ENCODE measurements around the gene GRIK5. TPM values are rescaled to one million over a fixed set of nuclear protein-coding genes. Genes with fewer than 3 reads are reported as not detected.

GRIK5 gene
- total RNA-seq, 2 experiments from 2014 or later: 1.6 to 1.7 TPM

- Mint-ChIP-seq H3K4me1 (peaks cover 23% of the 10 kb centered on the region), H3K36me3 (ENCODE audit: low read depth) (peaks cover 23% of the 10 kb centered on the region), H3K27me3 (no peaks in the 10 kb centered on the region), H3K9me3 (ENCODE audit: low read depth) (no peaks in the 10 kb centered on the region), H3K27ac (peak overlapping the region; percentile 7), H3K4me3 (no peak overlapping the region)
- POLR2A ChIA-PET: interaction anchor here (0.6 kb wide), 1 partner anchor 96 kb away, joined by 5 read pairs; no protein-coding TSS in a partner anchor
- peak; percentile 43 for DNase-seq
- ATAC-seq: peak; percentile 74
- intact Hi-C loops (cut with DNase I, micrococcal nuclease): no loop called here
- CTCF ChIA-PET: interaction anchor here (0.6 to 1.4 kb wide), 4 partner anchors 21 to 357 kb away, joined by 3 to 4 read pairs (median 3); no protein-coding TSS in a partner anchor
Measured at GRCh38 chr19:42081584-42082203, 11.7 kb upstream of the GRIK5 start.

DNA sequence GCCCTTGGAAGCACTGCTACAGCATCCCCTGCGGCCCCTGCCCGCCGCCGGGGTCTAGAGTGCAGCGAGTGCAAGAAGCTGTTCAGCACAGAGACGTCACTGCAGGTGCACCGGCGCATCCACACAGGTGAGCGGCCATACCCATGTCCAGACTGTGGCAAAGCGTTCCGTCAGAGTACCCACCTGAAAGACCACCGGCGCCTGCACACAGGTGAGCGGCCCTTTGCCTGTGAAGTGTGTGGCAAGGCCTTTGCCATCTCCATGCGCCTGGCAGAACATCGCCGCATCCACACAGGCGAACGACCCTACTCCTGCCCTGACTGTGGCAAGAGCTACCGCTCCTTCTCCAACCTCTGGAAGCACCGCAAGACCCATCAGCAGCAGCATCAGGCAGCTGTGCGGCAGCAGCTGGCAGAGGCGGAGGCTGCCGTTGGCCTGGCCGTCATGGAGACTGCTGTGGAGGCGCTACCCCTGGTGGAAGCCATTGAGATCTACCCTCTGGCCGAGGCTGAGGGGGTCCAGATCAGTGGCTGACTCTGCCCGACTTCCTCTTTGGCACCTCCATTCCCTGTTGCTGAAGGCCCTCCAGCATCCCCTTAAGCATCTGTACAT, 10.9 kb upstream of the GRIK5 start:
- intact Hi-C loops (cut with DNase I, micrococcal nuclease): no loop called here
- no peak for DNase-seq
- Mint-ChIP-seq H3K9me3 (ENCODE audit: low read depth) (no peaks in the 10 kb centered on the region), H3K4me3 (no peak overlapping the region), H3K36me3 (ENCODE audit: low read depth) (peaks cover 23% of the 10 kb centered on the region), H3K4me1 (peaks cover 25% of the 10 kb centered on the region), H3K27me3 (no peaks in the 10 kb centered on the region), H3K27ac (no peak overlapping the region)
- ChIA-PET POLR2A (no interaction called here), CTCF (interaction anchor here (1.4 kb wide), 1 partner anchor 22 kb away, joined by 3 read pairs; no protein-coding TSS in a partner anchor)
- no peak for ATAC-seq

GRCh38 chr19:42079886-42080763, 10.1 kb upstream of the GRIK5 start:
- no peak overlapping the region for H3K27ac Mint-ChIP-seq
- ATAC-seq (no peak), DNase-seq (no peak)
- H3K36me3 Mint-ChIP-seq (ENCODE audit: low read depth): peaks cover 27% of the 10 kb centered on the region
- intact Hi-C loops (cut with DNase I, micrococcal nuclease): loop anchor here (5.0 kb wide), 4 partner anchors 193 to 1687 kb away; partner anchors contain the start of gene HNRNPUL1 (in 1 of the 2)
- H3K4me1 Mint-ChIP-seq: peaks cover 27% of the 10 kb centered on the region
- no peaks in the 10 kb centered on the region for H3K9me3 Mint-ChIP-seq (ENCODE audit: low read depth)
- H3K4me3 Mint-ChIP-seq: no peak overlapping the region
- CTCF ChIA-PET: no interaction called here
- H3K27me3 Mint-ChIP-seq: no peaks in the 10 kb centered on the region
- POLR2A ChIA-PET: no interaction called here

DNA sequence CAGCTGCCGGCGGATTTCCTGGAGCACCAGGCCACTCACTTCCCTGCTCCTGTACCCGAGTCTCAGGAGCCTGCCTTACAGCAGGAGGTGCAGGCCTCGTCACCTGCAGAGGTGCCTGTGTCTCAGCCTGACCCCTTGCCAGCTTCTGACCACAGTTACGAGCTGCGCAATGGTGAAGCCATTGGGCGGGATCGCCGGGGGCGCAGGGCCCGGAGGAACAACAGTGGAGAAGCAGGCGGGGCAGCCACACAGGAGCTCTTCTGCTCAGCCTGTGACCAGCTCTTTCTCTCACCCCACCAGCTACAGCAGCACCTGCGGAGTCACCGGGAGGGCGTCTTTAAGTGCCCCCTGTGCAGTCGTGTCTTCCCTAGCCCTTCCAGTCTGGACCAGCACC, 9.3 kb upstream of the GRIK5 start:
- no peak overlapping the region for H3K4me3 Mint-ChIP-seq
- ATAC-seq (no peak), DNase-seq (no peak)
- H3K9me3 Mint-ChIP-seq (ENCODE audit: low read depth): no peaks in the 10 kb centered on the region
- ChIA-PET POLR2A (no interaction called here), CTCF (interaction anchor here (1.1 kb wide), 1 partner anchor 200 kb away, joined by 3 read pairs; no protein-coding TSS in a partner anchor)
- intact Hi-C loops (cut with DNase I, micrococcal nuclease): loop anchor here (5.0 kb wide), 4 partner anchors 192 to 1688 kb away; partner anchors contain the start of gene HNRNPUL1 (in 1 of the 2)
- no peaks in the 10 kb centered on the region for H3K27me3 Mint-ChIP-seq
- H3K4me1 Mint-ChIP-seq: peaks cover 30% of the 10 kb centered on the region
- H3K27ac Mint-ChIP-seq: no peak overlapping the region
- H3K36me3 Mint-ChIP-seq (ENCODE audit: low read depth): peaks cover 27% of the 10 kb centered on the region

DNA sequence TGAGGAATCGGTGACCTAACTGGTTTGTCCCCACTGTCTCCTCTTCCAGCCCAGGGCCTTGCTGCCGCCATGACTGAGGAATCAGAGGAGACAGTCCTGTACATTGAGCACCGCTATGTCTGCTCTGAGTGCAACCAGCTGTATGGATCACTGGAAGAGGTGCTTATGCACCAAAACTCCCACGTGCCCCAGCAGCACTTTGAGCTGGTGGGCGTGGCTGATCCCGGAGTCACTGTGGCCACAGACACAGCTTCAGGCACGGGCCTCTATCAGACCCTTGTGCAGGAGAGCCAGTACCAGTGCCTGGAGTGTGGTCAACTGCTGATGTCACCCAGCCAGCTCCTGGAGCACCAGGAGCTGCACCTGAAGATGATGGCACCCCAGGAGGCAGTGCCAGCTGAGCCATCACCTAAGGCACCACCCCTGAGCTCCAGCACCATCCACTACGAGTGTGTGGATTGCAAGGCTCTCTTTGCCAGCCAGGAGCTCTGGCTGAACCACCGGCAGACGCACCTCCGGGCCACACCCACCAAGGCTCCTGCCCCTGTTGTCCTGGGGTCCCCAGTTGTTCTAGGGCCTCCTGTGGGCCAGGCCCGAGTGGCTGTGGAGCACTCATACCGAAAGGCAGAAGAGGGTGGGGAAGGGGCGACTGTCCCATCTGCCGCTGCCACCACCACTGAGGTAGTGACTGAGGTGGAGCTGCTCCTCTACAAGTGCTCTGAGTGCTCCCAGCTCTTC, 8.7 kb upstream of the GRIK5 start:
- H3K27ac Mint-ChIP-seq: no peak overlapping the region
- ChIA-PET CTCF (interaction anchor here (1.1 kb wide), 1 partner anchor 201 kb away, joined by 3 read pairs; no protein-coding TSS in a partner anchor), POLR2A (interaction anchor here (0.5 kb wide), 1 partner anchor 69 kb away, joined by 9 read pairs; no protein-coding TSS in a partner anchor)
- H3K9me3 Mint-ChIP-seq (ENCODE audit: low read depth): no peaks in the 10 kb centered on the region
- no peaks in the 10 kb centered on the region for H3K27me3 Mint-ChIP-seq
- peaks cover 27% of the 10 kb centered on the region for H3K36me3 Mint-ChIP-seq (ENCODE audit: low read depth)
- DNase-seq (no peak), ATAC-seq (no peak)
- H3K4me1 Mint-ChIP-seq: peaks cover 30% of the 10 kb centered on the region
- intact Hi-C loops (cut with DNase I, micrococcal nuclease): loop anchor here (5.0 kb wide), 4 partner anchors 191 to 1689 kb away; partner anchors contain the start of gene HNRNPUL1 (in 1 of the 2)
- no peak overlapping the region for H3K4me3 Mint-ChIP-seq

DNA sequence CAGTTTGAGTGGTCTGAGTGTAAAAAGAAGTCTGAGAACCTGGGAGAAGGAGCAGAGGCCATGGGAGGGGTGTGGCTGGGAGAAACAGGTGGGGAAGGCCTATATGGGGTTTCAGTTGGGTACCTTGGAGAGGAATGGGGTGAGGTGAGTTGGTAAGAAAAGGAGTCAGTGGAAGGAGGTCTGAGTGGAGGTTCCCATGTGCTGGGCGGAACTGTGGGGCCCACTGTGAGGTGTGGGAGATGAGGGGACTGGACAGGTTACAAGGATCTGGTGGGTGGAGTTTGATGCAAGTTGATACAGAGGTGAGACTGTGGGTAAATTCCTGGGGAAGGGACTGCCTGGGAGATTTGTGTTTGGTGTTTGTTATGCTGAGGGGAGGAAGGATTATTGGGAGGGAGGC, 8.1 kb upstream of the GRIK5 start:
- H3K36me3 Mint-ChIP-seq (ENCODE audit: low read depth): peaks cover 27% of the 10 kb centered on the region
- intact Hi-C loops (cut with DNase I, micrococcal nuclease): loop anchor here (5.0 kb wide), 4 partner anchors 191 to 1689 kb away; partner anchors contain the start of gene HNRNPUL1 (in 1 of the 2)
- DNase-seq (no peak), ATAC-seq (no peak)
- H3K4me1 Mint-ChIP-seq: peaks cover 30% of the 10 kb centered on the region
- H3K9me3 Mint-ChIP-seq (ENCODE audit: low read depth): no peaks in the 10 kb centered on the region
- ChIA-PET CTCF (no interaction called here), POLR2A (no interaction called here)
- peak overlapping the region; percentile 89 for H3K4me3 Mint-ChIP-seq
- peak overlapping the region; percentile 91 for H3K27ac Mint-ChIP-seq
- no peaks in the 10 kb centered on the region for H3K27me3 Mint-ChIP-seq

GRCh38 chr19:42076380-42076944, 6.5 kb upstream of the GRIK5 start:
- DNase-seq (peak; percentile 63), ATAC-seq (no peak)
- peaks cover 30% of the 10 kb centered on the region for H3K4me1 Mint-ChIP-seq
- POLR2A ChIA-PET: interaction anchor here (0.6 to 1.0 kb wide), 4 partner anchors 42 to 859 kb away, joined by 3 to 5 read pairs (median 4); partner anchors contain the start of gene RPS19
- H3K4me3 Mint-ChIP-seq: peak overlapping the region; percentile 89
- no peaks in the 10 kb centered on the region for H3K9me3 Mint-ChIP-seq (ENCODE audit: low read depth)
- H3K36me3 Mint-ChIP-seq (ENCODE audit: low read depth): peaks cover 20% of the 10 kb centered on the region
- H3K27ac Mint-ChIP-seq: peak overlapping the region; percentile 91
- CTCF ChIA-PET: interaction anchor here (0.6 to 1.3 kb wide), 7 partner anchors 22 to 545 kb away, joined by 3 to 5 read pairs (median 3); partner anchors contain the start of gene GSK3A
- no peaks in the 10 kb centered on the region for H3K27me3 Mint-ChIP-seq
- intact Hi-C loops (cut with DNase I, micrococcal nuclease): loop anchor here (1.0 to 5.0 kb wide), 11 partner anchors 45 to 1691 kb away; partner anchors contain the start of genes DEDD2 (in 1 of the 2), HNRNPUL1 (in 1 of the 2), MEGF8 (in 1 of the 2) and POU2F2 (in 1 of the 2)

- ATAC-seq (peak; percentile 99), DNase-seq (peak; percentile 99)
- peaks cover 17% of the 10 kb centered on the region for H3K36me3 Mint-ChIP-seq (ENCODE audit: low read depth)
- H3K9me3 Mint-ChIP-seq (ENCODE audit: low read depth): no peaks in the 10 kb centered on the region
- peak within 1 kb of the TSS; percentile 89 for H3K4me3 Mint-ChIP-seq
- ChIA-PET CTCF (interaction anchor here (0.5 to 1.0 kb wide), 5 partner anchors 21 to 544 kb away, joined by 3 read pairs; no protein-coding TSS in a partner anchor), POLR2A (interaction anchor here (0.7 to 1.0 kb wide), 2 partner anchors 41 to 216 kb away, joined by 3 to 5 read pairs; partner anchors contain the start of gene RPS19)
- intact Hi-C loops (cut with DNase I, micrococcal nuclease): loop anchor here (1.0 to 5.0 kb wide), 18 partner anchors 24 to 1692 kb away; partner anchors contain the start of genes DEDD2 (in 2 of the 2), GSK3A (in 1 of the 2), HNRNPUL1 (in 1 of the 2) and MEGF8 (in 1 of the 2)
- H3K4me1 Mint-ChIP-seq: peaks cover 27% of the 10 kb centered on the region
- no peaks in the 10 kb centered on the region for H3K27me3 Mint-ChIP-seq
- peak within 1 kb of the TSS; percentile 99 for H3K27ac Mint-ChIP-seq
Measured at GRCh38 chr19:42075616-42076379, 5.8 kb upstream of the GRIK5 start, which contains the start of gene ZNF574. Gene ZNF574 (plus strand): TSS chr19:42076166. CDS start chr19:42078607, 2,441 bp downstream.

GRCh38 chr19:42075364-42075615, 5.3 kb upstream of the GRIK5 start:
- intact Hi-C loops (cut with DNase I, micrococcal nuclease): loop anchor here (1.0 to 5.0 kb wide), 12 partner anchors 24 to 1692 kb away; partner anchors contain the start of genes DEDD2 (in 1 of the 2), GSK3A (in 1 of the 2), HNRNPUL1 (in 1 of the 2) and PAFAH1B3 (in 1 of the 2)
- Mint-ChIP-seq H3K27me3 (no peaks in the 10 kb centered on the region), H3K4me1 (peaks cover 27% of the 10 kb centered on the region), H3K4me3 (peak overlapping the region; percentile 89), H3K9me3 (ENCODE audit: low read depth) (no peaks in the 10 kb centered on the region), H3K27ac (peak overlapping the region; percentile 99), H3K36me3 (ENCODE audit: low read depth) (peaks cover 17% of the 10 kb centered on the region)
- ATAC-seq (peak; percentile 0), DNase-seq (no peak)
- ChIA-PET CTCF (no interaction called here), POLR2A (no interaction called here)

Measured in activated CD4-positive, alpha-beta T cell treated with anti-CD3 and anti-CD28 coated beads for 36 hours (primary cell).